ENCODE measurements around the gene GADD45G.

GADD45G gene

GRCh38 chr9:89649039-89649691 lies 44.4 kb downstream of the GADD45G start:
- no peak overlapping the region for H3K4me3 ChIP-seq (ENCODE audit: low read depth, low read length)
- no peak for TF ChIP-seq CTCF (IDR thresholded peaks at IDR 0.05; ENCODE audit: insufficient read depth, low read depth, low read length, missing control alignments)
- no peak for DNase-seq (ENCODE audit: low read depth)

GRCh38 chr9:89654025-89654662 lies 49.3 kb downstream of the GADD45G start:
- H3K4me3 ChIP-seq (ENCODE audit: low read depth, low read length): no peak overlapping the region
- DNase-seq (ENCODE audit: low read depth): no peak
- TF ChIP-seq CTCF (IDR thresholded peaks at IDR 0.05; ENCODE audit: insufficient read depth, low read depth, low read length, missing control alignments): no peak

- no peak for DNase-seq (ENCODE audit: low read depth)
- H3K4me3 ChIP-seq (ENCODE audit: low read depth, low read length): no peak overlapping the region
- TF ChIP-seq CTCF (IDR thresholded peaks at IDR 0.05; ENCODE audit: insufficient read depth, low read depth, low read length, missing control alignments): no peak
Measured at GRCh38 chr9:89655056-89655989, 50.5 kb downstream of the GADD45G start.
